K562 (cell line): ENCODE results near the gene CCDC144A. TPM values are rescaled to one million over a fixed set of nuclear protein-coding genes. Genes with fewer than 3 reads are reported as not detected.

Experiments used
- ATF4 ChIP-seq: fragments of 450-650 bp; formaldehyde crosslinking; IDR thresholded peaks from 2 replicates; pipeline ENCODE4 v1.4.0; 2022; ENCODE audit warnings: mild to moderate bottlenecking, moderate library complexity
- CC2D1A ChIP-seq: fragments of 450-650 bp; IDR thresholded peaks from 2 replicates; pipeline ENCODE4 v1.6.1; 2017; ENCODE audit warnings: mild to moderate bottlenecking
- DACH1 ChIP-seq: fragments of 450-650 bp; IDR thresholded peaks from 2 replicates; pipeline ENCODE4 v1.6.1; 2018; ENCODE audit not compliant: partially characterized antibody
- E2F3 ChIP-seq: fragments of 250-450 bp; sonication (Bioruptor Pico); IDR thresholded peaks from 2 replicates; pipeline ENCODE4 v1.4.0; 2020; ENCODE audit warnings: mild to moderate bottlenecking
- GABPB1 ChIP-seq: sonication (generic); formaldehyde crosslinking; IDR thresholded peaks from 2 replicates; pipeline ENCODE4 v1.8.0; 2022; ENCODE audit warnings: mild to moderate bottlenecking, missing genetic modification reagents
- HCFC1 ChIP-seq: IDR thresholded peaks from 2 replicates; pipeline ENCODE4 v1.6.1; 2012; ENCODE audit warnings: low read depth, low read length, improper control_type of control experiment
- KAT7 ChIP-seq: sonication (generic); formaldehyde crosslinking; IDR thresholded peaks from 2 replicates; pipeline ENCODE4 v1.8.0; 2022; ENCODE audit warnings: missing genetic modification reagents, mild to moderate bottlenecking, borderline replicate concordance
- MNT ChIP-seq, 2 experiments: fragments of 450-650 bp; conservative IDR thresholded peaks; 2 replicates each; pipeline ENCODE4 v1.6.1; 2017; ENCODE audit warnings: mild to moderate bottlenecking in 2 of 2, moderate library complexity in 2 of 2
- NR2C2 ChIP-seq, 2 experiments: fragments of 200-800 bp in 1 of 2; sonication (Bioruptor generic) in 1 of 2; sonication (generic) in 1 of 2; formaldehyde crosslinking in 1 of 2; IDR thresholded peaks; 2 replicates each; pipeline versions ENCODE4 v1.6.1 to v1.8.0; 2016 to 2022; ENCODE audit warnings: mild to moderate bottlenecking in 1 of 2, missing compliant biosample characterization in 1 of 2, missing genetic modification characterization in 1 of 2, missing genetic modification reagents in 1 of 2
- PCBP1 ChIP-seq: fragments of 200-400 bp; formaldehyde crosslinking; IDR thresholded peaks from 2 replicates; pipeline ENCODE4 v1.6.1; 2018; ENCODE audit warnings: mild to moderate bottlenecking, low read depth, low read length; ENCODE audit not compliant: poor library complexity, severe bottlenecking
- SAP30 ChIP-seq: fragments of 200-600 bp; sonication (generic); IDR thresholded peaks from 2 replicates; pipeline ENCODE4 v1.6.1; 2012; ENCODE audit warnings: borderline replicate concordance, low read depth, mild to moderate bottlenecking, moderate library complexity, low read length, control low read depth, inconsistent platforms; ENCODE audit not compliant: insufficient read depth, poor library complexity, severe bottlenecking
- SIX5 ChIP-seq, 2 experiments: IDR thresholded peaks; 2 replicates each; pipeline ENCODE4 v1.6.1; 2011; ENCODE audit warnings: low read length in 2 of 2, borderline replicate concordance in 1 of 2, low read depth in 1 of 2, mild to moderate bottlenecking in 1 of 2, moderate library complexity in 1 of 2; ENCODE audit not compliant: insufficient read depth in 1 of 2
- THRA ChIP-seq: fragments of 450-650 bp; IDR thresholded peaks from 2 replicates; pipeline ENCODE4 v1.6.1; 2017; ENCODE audit warnings: mild to moderate bottlenecking, moderate library complexity
- UBTF ChIP-seq, 2 experiments: IDR thresholded peaks; 2 replicates each; pipeline ENCODE4 v1.6.1; 2012; ENCODE audit warnings: improper control_type of control experiment in 2 of 2, low read depth in 2 of 2, low read length in 2 of 2, borderline replicate concordance in 1 of 2
- ZBTB5 ChIP-seq: fragments of 450-650 bp; IDR thresholded peaks from 2 replicates; pipeline ENCODE4 v1.6.1; 2017; ENCODE audit warnings: antibody characterized with exemption
- ZNF143 ChIP-seq: sonication (generic); formaldehyde crosslinking; IDR thresholded peaks from 2 replicates; pipeline ENCODE4 v1.9.0; 2022; ENCODE audit warnings: mild to moderate bottlenecking, missing genetic modification reagents
- polyA plus RNA-seq, 8 experiments: library from polyadenylated mRNA; depleted of rRNA in 4 of 8; stranded (reverse) in 5 of 8; unstranded in 3 of 8; fragments of >200 nt; fragmentation: Nextera tagmentation in 2 of 8; fragmentation: Illumina TruSeq in 1 of 8; extraction: Ambion mirVana in 2 of 8; extraction: Trizol in 1 of 8; gene quantifications; 2 replicates each; pipeline versions ENCODE4 v1.2.1 to v1.2.3, GENCODE V29; 2011 to 2014; ENCODE audit warnings: inconsistent platforms in 1 of 8, missing spikeins in 1 of 8
- total RNA-seq, 7 experiments: library from RNA; depleted of rRNA in 6 of 7; stranded (reverse); fragments of >200 nt in 6 of 7; fragmentation: Illumina TruSeq in 2 of 7; extraction: Trizol in 2 of 7; gene quantifications; 2 replicates each; pipeline versions ENCODE4 v1.2.1 to v1.2.3, GENCODE V29; 2011 to 2021; ENCODE audit warnings: low replicate concordance in 1 of 7

The CCDC144A gene
- total and polyA plus RNA-seq, 9 of the 15 experiments (the other 6 are each of a cell fraction or from before 2014, with no cell fraction given), result 0.03 to 0.76 (median 0.36) TPM

- TF ChIP-seq NR2C2 (CRISPR knock-in tag; IDR thresholded peaks at IDR 0.05), result no peak
- no peak for TF ChIP-seq NR2C2 (tag; IDR thresholded peaks at IDR 0.05)
- peak; percentile 91 for TF ChIP-seq HCFC1
- TF ChIP-seq DACH1, result no peak
- TF ChIP-seq GABPB1, result no peak; the same call in 1 of the 2 replicates
- peak; percentile 30 for TF ChIP-seq SAP30
- peak; percentile 55; the same call in 1 of the 2 replicates for TF ChIP-seq KAT7 (CRISPR knock-in tag)
- no peak for TF ChIP-seq ATF4 (CRISPR knock-in tag)
- no peak for TF ChIP-seq THRA
- TF ChIP-seq UBTF (IDR thresholded peaks at IDR 0.05; ENCODE audit: borderline replicate concordance in 1 of 2, low read depth in 2 of 2, low read length in 2 of 2), result 0 out of 4 replicates have a peak, but pooled peaks of 1 of the 2 experiments have one; percentile 43
- TF ChIP-seq ZBTB5, result no peak
- TF ChIP-seq CC2D1A, result no peak
- TF ChIP-seq PCBP1, result no peak
- TF ChIP-seq E2F3 (CRISPR knock-in tag), result 0 out of 2 replicates have a peak, but pooled peaks have one; percentile 49
- peak; percentile 87 for TF ChIP-seq ZNF143 (CRISPR knock-in tag)
- TF ChIP-seq SIX5 (IDR thresholded peaks at IDR 0.05; ENCODE audit: borderline replicate concordance in 1 of 2, insufficient read depth in 1 of 2, low read depth in 1 of 2, low read length in 2 of 2), result peak; percentile 59 to 62; a peak in 3 of 4 replicates
- peak in 1 of 2 experiments; percentile 43; a peak in 2 of 4 replicates for TF ChIP-seq MNT (conservative IDR thresholded peaks at IDR 0.05)
Observed at GRCh38 chr17:16653367-16654041, 36.5 kb upstream of the CCDC144A start, which contains the start of gene ZNF624 (continued).
